SK-N-SH treated with all-trans-retinoic acid at 6 μM for 48 hours (cell line): ENCODE measurements around the gene RMDN2.

Experiments
- BACH2 ChIP-seq: fragments of 250-450 bp; sonication (Bioruptor Pico); IDR thresholded peaks from 2 replicates; pipeline ENCODE4 v1.9.0; 2021; ENCODE audit warnings: mild to moderate bottlenecking, borderline replicate concordance
- CREB5 ChIP-seq: fragments of 250-450 bp; sonication (Bioruptor Pico); IDR thresholded peaks from 2 replicates; pipeline ENCODE4 v1.5.1; 2020; ENCODE audit warnings: low read depth, mild to moderate bottlenecking, moderate library complexity
- CSRNP3 ChIP-seq: fragments of 250-450 bp; sonication (Bioruptor Pico); IDR thresholded peaks from 2 replicates; pipeline ENCODE4 v1.5.1; 2021; ENCODE audit warnings: mild to moderate bottlenecking, moderate library complexity
- ESRRG ChIP-seq: fragments of 250-450 bp; sonication (Bioruptor Pico); IDR thresholded peaks from 2 replicates; pipeline ENCODE4 v1.6.1; 2021; ENCODE audit warnings: mild to moderate bottlenecking
- GLIS3 ChIP-seq: fragments of 250-450 bp; sonication (Bioruptor Pico); IDR thresholded peaks from 2 replicates; pipeline ENCODE4 v1.5.0; 2020; ENCODE audit warnings: mild to moderate bottlenecking, moderate library complexity
- ISL1 ChIP-seq: fragments of 250-450 bp; sonication (Bioruptor Pico); IDR thresholded peaks from 2 replicates; pipeline ENCODE4 v2.1.2; 2022; ENCODE audit warnings: mild to moderate bottlenecking, moderate library complexity
- PATZ1 ChIP-seq: fragments of 250-450 bp; sonication (Bioruptor Pico); IDR thresholded peaks from 2 replicates; pipeline ENCODE4 v1.8.0; 2020; ENCODE audit warnings: mild to moderate bottlenecking, moderate library complexity, borderline replicate concordance
- POU6F1 ChIP-seq: fragments of 250-450 bp; sonication (Bioruptor Pico); IDR thresholded peaks from 2 replicates; pipeline ENCODE4 v1.8.0; 2021; ENCODE audit warnings: low read depth, mild to moderate bottlenecking, moderate library complexity, borderline replicate concordance
- SNAI2 ChIP-seq: fragments of 250-450 bp; sonication (Bioruptor Pico); IDR thresholded peaks from 2 replicates; pipeline ENCODE4 v1.5.0; 2020; ENCODE audit warnings: mild to moderate bottlenecking, moderate library complexity
- TSHZ2 ChIP-seq: fragments of 250-450 bp; sonication (Bioruptor Pico); IDR thresholded peaks from 2 replicates; pipeline ENCODE4 v1.5.0; 2020; ENCODE audit warnings: mild to moderate bottlenecking, moderate library complexity
- ZC3H10 ChIP-seq: fragments of 250-450 bp; sonication (Bioruptor Pico); IDR thresholded peaks from 2 replicates; pipeline ENCODE4 v1.5.1; 2021; ENCODE audit warnings: mild to moderate bottlenecking, moderate library complexity
- ZFP3 ChIP-seq: fragments of 250-450 bp; sonication (Bioruptor Pico); IDR thresholded peaks from 2 replicates; pipeline ENCODE4 v1.5.0; 2020; ENCODE audit warnings: mild to moderate bottlenecking, moderate library complexity
- ZNF70 ChIP-seq: fragments of 450-650 bp; formaldehyde crosslinking; IDR thresholded peaks from 2 replicates; pipeline ENCODE4 v1.5.0; 2020; ENCODE audit warnings: mild to moderate bottlenecking, moderate library complexity

- TF ChIP-seq PATZ1 (no peak), SNAI2 (no peak), TSHZ2 (no peak), CSRNP3 (CRISPR knock-in tag) (no peak), ZC3H10 (CRISPR knock-in tag) (no peak), ZFP3 (CRISPR knock-in tag) (no peak), CREB5 (no peak), POU6F1 (CRISPR knock-in tag) (no peak), ZNF70 (CRISPR knock-in tag) (no peak), ISL1 (CRISPR knock-in tag) (no peak), BACH2 (CRISPR knock-in tag) (no peak), ESRRG (CRISPR knock-in tag) (no peak), GLIS3 (no peak)
Observed at GRCh38 chr2:38060236-38061018, 135.3 kb downstream of the RMDN2 start.
